Urothelium cell line (cell line): ENCODE measurements around the gene AUNIP.

ENCODE experiments used
- DNase-seq: peaks from one replicate; pipeline ENCODE4 v3.0.0; 2011; ENCODE audit warnings: low spot score, mixed read lengths
- FAIRE-seq: peaks from 2 replicates; lab custom pipeline; 2011; peaks lifted over from hg19 to GRCh38; lab: Jason Lieb, UNC

Gene AUNIP

GRCh38 chr1:25798666-25799351 lies 60.4 kb downstream of the AUNIP start:
- FAIRE-seq, result no peak
- no peak for DNase-seq

- FAIRE-seq (no peak), DNase-seq (peak; percentile 51)
These were observed 61.3 kb downstream of the AUNIP start for GRCh38 chr1:25797939-25798338.

GRCh38 chr1:25796811-25797458 lies 62.3 kb downstream of the AUNIP start:
- peak; percentile 77 for DNase-seq
- FAIRE-seq, result peak; percentile 69

DNA sequence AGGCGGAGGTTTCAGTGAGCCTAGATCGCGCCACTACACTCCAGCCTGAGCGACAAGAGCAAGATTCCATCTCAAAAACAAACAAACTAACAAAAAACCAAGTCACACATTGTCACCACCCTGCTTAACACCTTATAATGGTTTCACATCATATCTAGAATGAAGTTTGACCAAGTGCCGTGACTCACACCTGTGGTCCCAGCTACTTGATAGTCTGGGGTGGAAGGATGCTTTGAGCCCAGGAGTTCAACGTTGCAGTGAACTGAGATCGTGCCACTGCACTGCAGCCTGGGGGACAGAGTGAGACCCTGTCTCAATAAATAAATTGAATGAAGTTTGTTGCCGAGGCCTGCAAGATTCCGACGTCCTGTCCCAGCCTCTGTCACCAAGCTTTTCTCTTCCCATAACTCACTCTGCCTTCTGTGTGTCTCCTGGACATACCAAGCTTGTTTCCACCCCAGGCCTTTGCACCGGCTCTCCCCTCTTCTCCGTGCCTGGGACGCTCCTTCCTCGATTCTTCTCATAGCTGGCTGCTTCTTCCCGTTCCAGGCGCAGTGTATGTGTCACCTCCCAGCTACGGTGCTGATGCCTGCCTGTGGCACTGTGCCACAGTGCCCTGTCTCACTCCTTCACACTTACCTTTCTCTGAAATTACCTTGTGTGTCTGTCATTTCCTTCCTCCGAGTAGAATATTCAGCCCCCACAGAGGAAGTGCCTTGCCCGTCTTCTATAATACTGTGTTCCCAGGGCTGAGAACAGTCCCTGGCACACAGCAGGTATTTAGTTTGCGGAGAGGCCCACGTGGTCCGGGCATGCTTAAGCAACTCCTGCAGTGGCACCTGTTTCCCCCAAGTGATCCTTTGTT lies 63.1 kb downstream of the AUNIP start:
- DNase-seq (no peak), FAIRE-seq (no peak)

DNA sequence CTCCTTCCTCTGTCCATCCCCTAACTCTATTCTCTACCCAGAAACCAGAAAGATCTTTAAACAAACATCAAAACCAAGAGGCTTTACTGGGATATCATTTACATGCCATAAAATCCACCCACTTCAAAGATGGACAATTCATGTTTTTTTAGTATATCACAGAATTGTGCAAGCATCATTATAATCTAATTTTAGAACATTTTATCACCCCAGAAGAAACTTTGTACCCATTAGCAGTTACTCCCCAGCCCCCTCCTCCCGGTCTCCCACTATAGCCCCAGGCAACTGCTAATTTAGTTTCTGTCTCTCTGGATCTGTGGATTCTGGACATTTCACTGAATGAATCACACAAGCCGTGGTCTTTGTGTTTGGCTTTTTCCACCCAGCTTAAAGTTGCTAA lies 64.0 kb downstream of the AUNIP start:
- FAIRE-seq, result no peak
- no peak for DNase-seq

GRCh38 chr1:25794325-25794724 lies 64.9 kb downstream of the AUNIP start:
- peak; percentile 53 for DNase-seq

DNA sequence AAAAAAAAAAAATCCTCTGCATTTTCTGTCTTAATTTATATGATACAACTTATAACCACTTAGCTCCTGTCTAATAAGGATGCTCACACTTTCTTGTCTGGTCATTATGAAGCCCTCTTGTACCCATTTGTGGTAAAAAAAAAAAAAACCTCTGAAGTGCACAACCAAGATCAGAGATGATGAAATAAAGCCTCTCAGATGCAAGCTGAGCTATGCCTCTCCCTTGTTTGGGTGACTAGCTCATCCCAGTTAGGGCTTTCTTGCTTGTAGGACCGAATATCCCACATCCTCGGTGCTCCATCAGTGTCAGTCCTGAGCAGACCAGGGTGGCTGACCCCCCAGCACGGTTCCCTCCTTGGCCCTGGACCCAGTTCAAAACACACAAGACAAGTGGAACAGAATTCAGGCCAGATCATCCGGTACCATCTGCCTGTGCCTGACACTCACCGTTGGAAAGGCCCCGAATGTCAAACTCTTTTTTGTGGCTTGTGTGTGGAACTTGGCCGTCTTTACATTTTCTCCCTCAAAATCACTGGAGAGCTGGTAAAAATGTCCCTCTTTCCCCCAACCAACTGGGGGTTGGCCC lies 65.6 kb downstream of the AUNIP start:
- DNase-seq (no peak), FAIRE-seq (no peak)

More at GRCh38 chr1:25794325-25794724, 64.9 kb downstream of the AUNIP start:
- FAIRE-seq, result no peak

GRCh38 chr1:25792115-25792514 lies 67.1 kb downstream of the AUNIP start:
- no peak for FAIRE-seq
- DNase-seq, result no peak

DNA sequence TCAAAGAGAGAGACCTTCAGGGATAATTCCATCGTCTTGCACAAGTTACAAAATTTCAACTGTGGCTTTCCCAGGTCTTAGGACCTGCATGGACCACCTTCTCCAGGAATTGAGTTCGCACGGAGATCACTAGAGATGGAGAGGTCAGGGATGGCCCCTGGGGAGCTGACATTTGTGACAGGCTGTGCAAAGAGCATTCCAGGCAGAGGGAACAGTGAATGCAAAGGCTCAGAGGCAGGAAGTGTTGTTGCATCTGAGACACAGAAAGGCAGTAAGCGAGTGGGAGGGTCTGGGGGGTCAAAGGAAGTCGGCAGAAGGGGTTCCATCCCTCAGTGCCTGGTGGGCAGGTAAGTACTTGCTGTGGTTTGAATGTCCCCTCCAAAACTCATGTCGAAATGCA lies 68.8 kb downstream of the AUNIP start:
- FAIRE-seq, result no peak

DNA sequence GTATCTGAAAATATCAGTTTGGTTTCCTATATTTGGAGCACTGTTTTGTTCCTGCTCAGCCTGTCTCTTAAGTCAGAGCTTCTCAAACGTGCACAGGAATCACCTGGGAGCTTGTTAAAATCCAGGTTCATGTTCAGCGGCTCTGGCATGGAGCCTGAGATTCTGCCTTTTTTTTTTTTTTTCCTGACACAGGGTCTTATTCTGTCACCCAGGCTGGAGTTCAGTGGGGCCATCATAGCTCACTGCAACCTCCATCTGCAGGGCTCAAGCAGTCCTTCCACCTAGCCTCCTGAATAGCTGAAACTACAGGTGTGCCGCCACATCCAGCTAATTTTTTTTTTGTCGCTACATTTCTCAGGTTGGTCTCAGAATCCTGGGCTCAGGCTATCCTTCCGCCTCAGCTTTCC lies 71.5 kb downstream of the AUNIP start:
- DNase-seq (no peak), FAIRE-seq (no peak)

More for the DNA sequence above, 68.8 kb downstream of the AUNIP start:
- DNase-seq, result no peak

DNA sequence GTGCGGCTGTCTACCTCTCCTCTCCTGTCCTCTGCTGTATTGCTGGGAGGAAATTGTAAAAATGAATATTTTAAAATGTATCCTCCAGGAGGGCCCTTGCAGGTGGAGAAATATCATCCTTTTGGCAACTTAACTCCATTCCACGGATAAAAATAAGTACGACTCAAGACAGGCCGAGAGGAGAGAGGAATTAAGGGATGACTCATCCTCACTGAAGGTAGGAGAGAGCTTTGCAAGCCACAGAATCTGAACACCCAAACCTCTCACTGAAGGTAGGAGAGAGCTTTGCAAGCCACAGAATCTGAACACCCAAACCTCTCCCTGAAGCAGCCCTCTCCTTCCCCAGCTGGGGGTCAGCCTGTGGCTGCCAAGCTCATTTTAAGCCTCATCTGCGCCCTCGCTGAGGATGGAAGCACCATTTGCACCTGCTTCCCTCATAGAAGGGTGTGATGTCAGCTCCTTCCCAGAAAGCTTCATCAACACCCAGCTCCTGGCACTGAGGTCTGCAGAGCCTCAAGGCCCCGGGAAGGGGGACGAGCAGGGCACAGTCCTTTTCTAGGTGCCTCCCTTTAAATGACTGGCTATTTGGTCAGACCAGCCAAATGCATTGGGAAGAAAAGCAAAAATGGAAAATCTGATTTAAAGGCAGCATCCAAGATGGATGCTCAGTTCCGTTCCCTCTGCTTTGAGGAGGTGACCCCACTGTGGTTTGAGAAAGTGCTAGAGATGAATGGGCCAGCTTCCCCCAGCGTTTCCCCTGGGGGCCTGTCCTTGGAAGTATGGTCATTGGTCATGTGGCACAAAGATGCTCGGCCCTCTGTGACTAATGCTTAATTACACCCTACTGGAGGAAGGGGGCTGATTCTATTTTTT lies 72.1 kb downstream of the AUNIP start:
- DNase-seq (no peak), FAIRE-seq (no peak)

- DNase-seq (no peak), FAIRE-seq (no peak)
These were observed 73.8 kb downstream of the AUNIP start for GRCh38 chr1:25785333-25786067.

DNA sequence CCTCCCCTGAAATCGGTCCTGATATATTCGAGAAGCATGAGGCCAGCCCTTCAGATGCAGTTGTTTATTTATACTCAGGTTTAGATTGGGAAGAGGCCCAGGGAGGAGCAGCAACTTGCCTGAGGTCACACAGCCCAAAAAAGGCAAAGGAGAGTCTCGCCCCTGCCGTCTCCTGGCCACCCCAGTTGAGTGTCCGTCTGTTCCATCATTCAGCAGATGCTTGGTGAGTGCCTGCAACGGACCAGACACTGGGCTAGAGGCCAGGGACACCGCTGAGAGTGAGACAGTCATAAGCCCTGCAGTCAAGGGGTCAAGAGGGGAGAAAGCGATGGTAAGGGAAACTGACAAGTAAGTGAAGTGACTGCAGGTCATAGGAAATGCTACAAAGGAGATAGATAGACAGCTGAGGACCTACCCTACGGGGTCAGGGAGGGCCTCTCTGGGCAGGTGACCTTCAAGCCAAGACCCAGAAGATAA lies 74.6 kb downstream of the AUNIP start:
- no peak for DNase-seq
- no peak for FAIRE-seq
